Nephron progenitor cell (in vitro differentiated cells): ENCODE measurements around the gene GRK3.

Experiments
- DNase-seq: peaks from one replicate; pipeline ENCODE4 v3.0.0; 2021
- H3K27ac Mint-ChIP-seq: 2 replicates; pipeline ENCODE4 v1.8.0; 2021; ENCODE audit warnings: mild to moderate bottlenecking, moderate library complexity, mixed read lengths
- H3K27me3 Mint-ChIP-seq: 2 replicates; pipeline ENCODE4 v1.8.0; 2021; ENCODE audit warnings: mild to moderate bottlenecking, low read depth, mixed read lengths; ENCODE audit not compliant: poor library complexity
- H3K36me3 Mint-ChIP-seq: 2 replicates; pipeline ENCODE4 v1.8.0; 2021; ENCODE audit warnings: low read depth, mixed read lengths
- H3K4me1 Mint-ChIP-seq: 2 replicates; pipeline ENCODE4 v1.8.0; 2021; ENCODE audit warnings: mixed read lengths
- H3K4me3 Mint-ChIP-seq: 2 replicates; pipeline ENCODE4 v1.8.0; 2021; ENCODE audit warnings: mild to moderate bottlenecking, moderate library complexity, mixed read lengths
- H3K9me3 Mint-ChIP-seq: 2 replicates; pipeline ENCODE4 v1.8.0; 2021; ENCODE audit warnings: mild to moderate bottlenecking, moderate library complexity, mixed read lengths
- TF ChIP-seq, protein P1 (sequence below): fragments of 200-600 bp; sonication (generic); IDR thresholded peaks from 2 replicates; pipeline ENCODE4 v1.5.0; 2021; ENCODE audit warnings: antibody characterized with exemption

The GRK3 gene

DNA sequence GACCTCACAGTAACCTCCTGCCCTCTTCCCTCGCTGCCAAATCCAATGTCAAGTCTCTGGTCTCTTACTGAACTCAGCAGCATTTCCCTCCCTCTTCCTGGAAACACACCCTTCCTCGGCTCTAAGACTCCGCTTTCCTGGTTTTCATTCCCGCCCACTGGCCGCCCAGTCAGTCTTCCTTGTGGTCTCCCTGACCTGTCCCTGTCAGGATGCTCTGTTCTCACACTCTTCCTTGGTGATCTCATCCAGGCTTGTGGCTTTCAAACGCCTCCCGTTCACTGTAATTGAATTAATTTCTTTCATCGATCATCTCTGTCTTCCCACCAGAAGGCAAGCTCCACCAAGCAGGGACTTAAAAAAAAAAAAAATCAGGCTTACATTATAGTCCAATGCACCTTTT lies 211.1 kb downstream of the GRK3 start:
- H3K36me3 Mint-ChIP-seq: no peaks in the 10 kb centered on the region
- TF ChIP-seq, protein P1, sequence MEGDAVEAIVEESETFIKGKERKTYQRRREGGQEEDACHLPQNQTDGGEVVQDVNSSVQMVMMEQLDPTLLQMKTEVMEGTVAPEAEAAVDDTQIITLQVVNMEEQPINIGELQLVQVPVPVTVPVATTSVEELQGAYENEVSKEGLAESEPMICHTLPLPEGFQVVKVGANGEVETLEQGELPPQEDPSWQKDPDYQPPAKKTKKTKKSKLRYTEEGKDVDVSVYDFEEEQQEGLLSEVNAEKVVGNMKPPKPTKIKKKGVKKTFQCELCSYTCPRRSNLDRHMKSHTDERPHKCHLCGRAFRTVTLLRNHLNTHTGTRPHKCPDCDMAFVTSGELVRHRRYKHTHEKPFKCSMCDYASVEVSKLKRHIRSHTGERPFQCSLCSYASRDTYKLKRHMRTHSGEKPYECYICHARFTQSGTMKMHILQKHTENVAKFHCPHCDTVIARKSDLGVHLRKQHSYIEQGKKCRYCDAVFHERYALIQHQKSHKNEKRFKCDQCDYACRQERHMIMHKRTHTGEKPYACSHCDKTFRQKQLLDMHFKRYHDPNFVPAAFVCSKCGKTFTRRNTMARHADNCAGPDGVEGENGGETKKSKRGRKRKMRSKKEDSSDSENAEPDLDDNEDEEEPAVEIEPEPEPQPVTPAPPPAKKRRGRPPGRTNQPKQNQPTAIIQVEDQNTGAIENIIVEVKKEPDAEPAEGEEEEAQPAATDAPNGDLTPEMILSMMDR: no peak
- no peak overlapping the region for H3K4me3 Mint-ChIP-seq
- H3K27ac Mint-ChIP-seq: no peak overlapping the region
- peak; percentile 62 for DNase-seq
- H3K9me3 Mint-ChIP-seq: no peaks in the 10 kb centered on the region
- peaks cover 10% of the 10 kb centered on the region for H3K27me3 Mint-ChIP-seq
- H3K4me1 Mint-ChIP-seq: no peaks in the 10 kb centered on the region

GRCh38 chr22:25777411-25777810 lies 212.9 kb downstream of the GRK3 start:
- Mint-ChIP-seq H3K27me3 (peaks cover 17% of the 10 kb centered on the region), H3K4me3 (no peak overlapping the region), H3K27ac (no peak overlapping the region), H3K9me3 (no peaks in the 10 kb centered on the region), H3K4me1 (no peaks in the 10 kb centered on the region), H3K36me3 (no peaks in the 10 kb centered on the region)
- no peak for DNase-seq
- TF ChIP-seq, protein P1: no peak

DNA sequence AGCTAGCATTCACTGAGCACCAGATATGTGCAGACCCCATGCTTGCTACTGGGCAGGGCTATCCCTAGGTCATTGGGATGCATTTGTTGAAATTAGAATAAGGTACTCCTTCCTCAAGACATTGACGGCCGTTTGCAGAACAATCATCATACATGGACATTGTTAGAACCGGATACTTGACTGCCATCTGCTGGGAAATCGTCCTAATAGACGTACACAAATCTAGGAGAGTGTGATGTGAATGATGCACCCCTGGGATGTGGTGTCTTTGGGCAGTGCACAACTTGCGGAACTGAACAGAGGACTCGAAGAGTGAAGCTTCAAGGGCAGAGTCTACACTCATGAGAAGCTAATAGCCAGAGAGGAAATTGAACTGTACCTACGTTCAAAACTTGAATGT lies 213.4 kb downstream of the GRK3 start:
- no peak for DNase-seq
- H3K36me3 Mint-ChIP-seq: no peaks in the 10 kb centered on the region
- no peaks in the 10 kb centered on the region for H3K4me1 Mint-ChIP-seq

More for the DNA sequence above, 213.4 kb downstream of the GRK3 start:
- Mint-ChIP-seq H3K9me3 (no peaks in the 10 kb centered on the region), H3K27ac (no peak overlapping the region), H3K4me3 (no peak overlapping the region), H3K27me3 (peaks cover 17% of the 10 kb centered on the region)
- TF ChIP-seq, protein P1: no peak
